Measurements from ENCODE around the gene GPR108.
"Not testable (repeated sequence)": the region's sequence is repeated elsewhere in the genome, so short reads cannot be mapped to it uniquely, and the experiment has no call there.

Gene GPR108

DNA sequence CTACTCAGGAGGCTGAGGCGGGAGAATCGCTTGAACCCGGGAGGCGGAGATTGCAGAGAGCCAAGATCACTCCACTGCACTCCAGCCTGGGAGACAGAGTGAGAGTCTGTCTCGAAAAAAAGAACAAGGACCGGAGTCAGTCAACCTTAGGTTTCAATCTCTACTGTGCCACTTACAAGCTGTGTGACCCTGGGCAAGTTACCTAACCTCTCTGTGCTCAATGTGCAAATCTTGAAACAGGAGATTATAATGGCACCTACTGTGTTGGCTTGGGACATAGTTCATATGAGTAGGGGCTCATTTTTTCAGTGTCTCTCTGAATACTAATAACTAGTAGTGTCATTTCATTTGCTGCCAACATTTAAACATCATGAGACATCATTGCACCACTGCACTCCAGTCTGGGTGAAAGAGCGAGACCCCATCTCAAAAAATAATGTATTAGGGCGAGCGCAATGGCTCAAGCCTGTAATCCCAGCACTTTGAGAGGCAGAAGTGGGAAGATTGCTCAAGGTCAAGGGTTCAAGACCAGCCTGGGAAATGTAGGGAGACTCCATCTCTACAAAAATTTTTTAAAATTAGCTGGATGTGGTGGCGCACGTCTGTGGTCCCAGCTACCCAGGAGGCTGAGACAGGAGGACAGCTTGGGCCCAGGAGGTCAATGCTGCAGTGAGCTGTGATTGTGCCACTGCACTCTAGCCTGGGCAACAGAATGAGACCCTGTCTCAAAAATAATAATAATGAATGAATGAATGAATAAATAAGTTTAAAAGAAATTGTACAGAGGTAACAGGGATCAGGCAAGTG lies 22.4 kb downstream of the GPR108 start:
- peaks cover 3% of the 10 kb centered on the region for H3K27me3 ChIP-seq (ENCODE audit: control insufficient read depth, insufficient read depth, low read length)
- H3K4me3 ChIP-seq (ENCODE audit: low read length), result no peak overlapping the region
- no peaks in the 10 kb centered on the region for H3K9me3 ChIP-seq (replicated peaks; ENCODE audit: low read length)
- no peaks in the 10 kb centered on the region for H3K36me3 ChIP-seq (ENCODE audit: insufficient read depth, low read length)
- no peak overlapping the region for H3K4me2 ChIP-seq (ENCODE audit: low read length)
- H3K9ac ChIP-seq (ENCODE audit: low read depth, low read length), result no peak overlapping the region
- no peaks in the 10 kb centered on the region for H3K4me1 ChIP-seq (ENCODE audit: control insufficient read depth, insufficient read depth, low read length)

DNA sequence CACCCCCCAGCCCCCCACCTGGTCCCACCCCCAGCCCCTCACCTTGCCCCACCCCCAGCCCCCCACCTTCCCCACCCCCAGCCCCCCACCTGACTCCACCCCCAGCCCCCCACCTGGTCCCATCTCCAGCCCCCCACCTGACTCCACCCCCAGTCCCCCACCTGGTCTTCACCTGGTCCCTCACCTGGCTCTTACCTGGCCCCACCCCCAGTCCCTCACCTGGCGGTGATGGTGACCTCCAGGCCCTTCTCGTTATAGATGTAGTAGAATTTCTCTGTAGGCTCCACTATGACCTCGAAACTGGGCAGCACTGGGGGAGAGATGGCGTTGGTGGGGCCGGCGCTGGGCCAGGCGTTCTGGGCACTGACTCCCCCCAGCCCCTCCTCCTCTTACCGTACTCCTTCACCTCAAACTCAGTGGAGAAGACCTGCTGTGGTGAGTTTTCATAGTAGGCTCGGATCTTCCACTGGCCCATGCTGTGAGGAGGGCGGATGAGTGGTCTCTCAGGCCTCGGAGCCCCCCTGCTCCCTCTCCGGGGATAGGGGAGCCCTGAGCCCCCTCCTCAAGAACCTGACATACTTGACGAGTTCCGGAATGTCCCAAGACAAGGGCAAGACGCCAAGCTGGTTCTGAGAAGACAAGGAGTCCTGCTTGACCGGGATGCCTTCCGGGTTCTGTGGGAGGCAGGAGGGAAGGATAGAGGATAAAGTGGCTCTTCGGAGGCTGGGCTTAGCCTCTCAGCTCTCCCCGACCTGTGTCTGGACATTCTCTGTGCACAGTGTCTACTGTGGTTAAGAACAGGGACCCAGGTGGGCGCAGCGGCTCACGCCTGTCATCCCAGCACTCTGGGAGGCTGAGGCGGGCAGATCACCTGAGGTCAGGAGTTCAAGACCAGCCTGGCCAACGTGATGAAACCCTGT lies 23.3 kb downstream of the GPR108 start:
- Histone ChIP-seq H3K9ac (ENCODE audit: low read depth, low read length) (no peak overlapping the region), H3K36me3 (ENCODE audit: insufficient read depth, low read length) (no peaks in the 10 kb centered on the region), H3K27me3 (ENCODE audit: control insufficient read depth, insufficient read depth, low read length) (no peaks in the 10 kb centered on the region), H3K4me1 (ENCODE audit: control insufficient read depth, insufficient read depth, low read length) (no peaks in the 10 kb centered on the region), H3K4me2 (ENCODE audit: low read length) (no peak overlapping the region), H3K4me3 (ENCODE audit: low read length) (no peak overlapping the region), H3K9me3 (replicated peaks; ENCODE audit: low read length) (no peaks in the 10 kb centered on the region)

GRCh38 chr19:6712692-6713670 lies 24.4 kb downstream of the GPR108 start:
- Histone ChIP-seq H3K4me3 (ENCODE audit: low read length) (no peak overlapping the region), H3K4me1 (ENCODE audit: control insufficient read depth, insufficient read depth, low read length) (no peaks in the 10 kb centered on the region), H3K9me3 (replicated peaks; ENCODE audit: low read length) (no peaks in the 10 kb centered on the region), H3K4me2 (ENCODE audit: low read length) (no peak overlapping the region), H3K27me3 (ENCODE audit: control insufficient read depth, insufficient read depth, low read length) (no peaks in the 10 kb centered on the region), H3K9ac (ENCODE audit: low read depth, low read length) (no peak overlapping the region), H3K36me3 (ENCODE audit: insufficient read depth, low read length) (no peaks in the 10 kb centered on the region)

GRCh38 chr19:6712231-6712630 lies 25.1 kb downstream of the GPR108 start:
- Histone ChIP-seq H3K9me3 (replicated peaks; ENCODE audit: low read length) (no peaks in the 10 kb centered on the region), H3K27me3 (ENCODE audit: control insufficient read depth, insufficient read depth, low read length) (no peaks in the 10 kb centered on the region)

DNA sequence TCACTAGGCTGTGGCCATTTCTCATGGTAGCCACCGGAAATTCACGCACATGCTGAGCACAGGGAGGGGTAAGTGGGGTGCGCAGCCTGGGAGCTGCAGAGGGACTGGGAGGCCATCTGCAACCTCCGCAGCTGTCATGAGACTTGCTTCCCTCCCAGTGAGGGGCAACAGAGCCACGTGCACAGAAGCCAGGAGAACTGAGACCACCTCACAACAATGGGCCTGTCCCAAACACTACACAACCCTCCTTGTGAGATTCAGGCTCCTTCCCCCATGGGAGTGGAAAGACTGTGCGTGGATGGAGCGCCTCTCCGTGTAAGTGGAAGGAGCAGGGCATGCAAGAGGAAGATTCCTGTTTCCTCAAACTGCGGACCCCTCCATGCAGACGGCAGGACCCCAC lies 25.8 kb downstream of the GPR108 start:
- no peaks in the 10 kb centered on the region for H3K9me3 ChIP-seq (replicated peaks; ENCODE audit: low read length)
- no peaks in the 10 kb centered on the region for H3K4me1 ChIP-seq (ENCODE audit: control insufficient read depth, insufficient read depth, low read length)
- no peak overlapping the region for H3K4me2 ChIP-seq (ENCODE audit: low read length)
- no peaks in the 10 kb centered on the region for H3K27me3 ChIP-seq (ENCODE audit: control insufficient read depth, insufficient read depth, low read length)
- H3K9ac ChIP-seq (ENCODE audit: low read depth, low read length), result no peak overlapping the region
- no peak overlapping the region for H3K4me3 ChIP-seq (ENCODE audit: low read length)
- H3K36me3 ChIP-seq (ENCODE audit: insufficient read depth, low read length), result no peaks in the 10 kb centered on the region

More at GRCh38 chr19:6712231-6712630, 25.1 kb downstream of the GPR108 start:
- H3K36me3 ChIP-seq (ENCODE audit: insufficient read depth, low read length), result no peaks in the 10 kb centered on the region
- H3K4me2 ChIP-seq (ENCODE audit: low read length), result no peak overlapping the region
- H3K4me1 ChIP-seq (ENCODE audit: control insufficient read depth, insufficient read depth, low read length), result no peaks in the 10 kb centered on the region
- H3K9ac ChIP-seq (ENCODE audit: low read depth, low read length), result no peak overlapping the region
- H3K4me3 ChIP-seq (ENCODE audit: low read length), result no peak overlapping the region

GRCh38 chr19:6711078-6711361 lies 26.4 kb downstream of the GPR108 start:
- H3K9ac ChIP-seq (ENCODE audit: low read depth, low read length), result no peak overlapping the region
- H3K4me2 ChIP-seq (ENCODE audit: low read length), result no peak overlapping the region
- H3K27me3 ChIP-seq (ENCODE audit: control insufficient read depth, insufficient read depth, low read length), result no peaks in the 10 kb centered on the region
- H3K9me3 ChIP-seq (replicated peaks; ENCODE audit: low read length), result no peaks in the 10 kb centered on the region
- H3K4me1 ChIP-seq (ENCODE audit: control insufficient read depth, insufficient read depth, low read length), result no peaks in the 10 kb centered on the region
- no peak overlapping the region for H3K4me3 ChIP-seq (ENCODE audit: low read length)
- no peaks in the 10 kb centered on the region for H3K36me3 ChIP-seq (ENCODE audit: insufficient read depth, low read length)

GRCh38 chr19:6710273-6711077 lies 26.9 kb downstream of the GPR108 start:
- no peaks in the 10 kb centered on the region for H3K9me3 ChIP-seq (replicated peaks; ENCODE audit: low read length)
- no peak overlapping the region for H3K4me3 ChIP-seq (ENCODE audit: low read length)
- no peaks in the 10 kb centered on the region for H3K4me1 ChIP-seq (ENCODE audit: control insufficient read depth, insufficient read depth, low read length)
- H3K27me3 ChIP-seq (ENCODE audit: control insufficient read depth, insufficient read depth, low read length), result no peaks in the 10 kb centered on the region
- H3K9ac ChIP-seq (ENCODE audit: low read depth, low read length), result no peak overlapping the region
- no peaks in the 10 kb centered on the region for H3K36me3 ChIP-seq (ENCODE audit: insufficient read depth, low read length)
- H3K4me2 ChIP-seq (ENCODE audit: low read length), result no peak overlapping the region

DNA sequence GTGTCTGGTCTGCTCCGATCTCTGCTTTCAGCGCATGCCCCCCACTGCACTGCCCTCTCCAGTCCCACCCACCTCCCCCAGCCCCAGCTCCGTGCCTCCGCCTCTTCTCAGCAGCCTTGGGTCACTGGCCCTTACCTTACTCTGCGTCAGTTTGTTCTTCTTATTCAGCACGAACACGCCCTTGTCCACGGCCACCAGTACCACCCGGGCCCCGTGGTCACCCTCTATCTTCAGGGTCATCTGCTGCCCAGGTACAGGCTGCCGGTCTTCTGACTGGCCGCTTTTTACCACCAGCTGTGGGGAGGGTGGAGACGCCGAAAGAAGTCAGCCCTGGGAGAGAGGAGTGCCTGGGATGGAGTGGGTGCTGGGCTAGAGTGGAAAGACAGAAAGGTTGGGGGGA lies 27.8 kb downstream of the GPR108 start:
- H3K4me1 ChIP-seq (ENCODE audit: control insufficient read depth, insufficient read depth, low read length), result no peaks in the 10 kb centered on the region
- no peak overlapping the region for H3K4me2 ChIP-seq (ENCODE audit: low read length)
- no peaks in the 10 kb centered on the region for H3K9me3 ChIP-seq (replicated peaks; ENCODE audit: low read length)
- H3K9ac ChIP-seq (ENCODE audit: low read depth, low read length), result no peak overlapping the region
- no peaks in the 10 kb centered on the region for H3K27me3 ChIP-seq (ENCODE audit: control insufficient read depth, insufficient read depth, low read length)
- H3K4me3 ChIP-seq (ENCODE audit: low read length), result no peak overlapping the region
- H3K36me3 ChIP-seq (ENCODE audit: insufficient read depth, low read length), result no peaks in the 10 kb centered on the region

- H3K27me3 ChIP-seq (ENCODE audit: control insufficient read depth, insufficient read depth, low read length); H3K9me3 ChIP-seq (replicated peaks; ENCODE audit: low read length); H3K36me3 ChIP-seq (ENCODE audit: insufficient read depth, low read length); H3K9ac ChIP-seq (ENCODE audit: low read depth, low read length); H3K4me2 ChIP-seq (ENCODE audit: low read length); H3K4me3 ChIP-seq (ENCODE audit: low read length); H3K4me1 ChIP-seq (ENCODE audit: control insufficient read depth, insufficient read depth, low read length): not testable (repeated sequence)
These were observed 28.5 kb downstream of the GPR108 start for GRCh38 chr19:6708913-6709312.

DNA sequence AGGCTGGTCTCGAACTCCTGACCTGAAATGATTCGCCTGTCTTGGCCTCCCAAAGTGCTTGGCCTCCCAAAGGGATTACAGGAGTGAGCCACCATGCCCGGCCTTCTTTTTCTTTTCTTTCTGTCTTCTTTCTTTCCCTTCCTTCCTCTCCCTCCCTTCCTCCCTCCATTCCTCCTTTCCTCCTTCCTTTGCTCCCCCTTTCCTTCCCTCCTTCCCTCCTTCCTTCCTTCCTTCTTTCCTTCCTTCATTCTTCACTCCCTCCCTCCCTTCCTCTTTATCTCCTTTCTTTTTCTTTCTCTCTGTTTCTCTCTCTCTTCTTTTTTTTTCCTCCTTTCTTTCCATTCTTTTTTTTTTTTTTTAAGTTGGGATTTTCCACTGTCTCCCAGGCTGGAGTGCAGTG lies 29.0 kb downstream of the GPR108 start:
- H3K27me3 ChIP-seq (ENCODE audit: control insufficient read depth, insufficient read depth, low read length), result no peaks in the 10 kb centered on the region
- H3K9me3 ChIP-seq (replicated peaks; ENCODE audit: low read length), result no peaks in the 10 kb centered on the region
- H3K4me3 ChIP-seq (ENCODE audit: low read length), result no peak overlapping the region
- no peaks in the 10 kb centered on the region for H3K36me3 ChIP-seq (ENCODE audit: insufficient read depth, low read length)
- H3K4me2 ChIP-seq (ENCODE audit: low read length), result no peak overlapping the region
- H3K9ac ChIP-seq (ENCODE audit: low read depth, low read length), result no peak overlapping the region
- no peaks in the 10 kb centered on the region for H3K4me1 ChIP-seq (ENCODE audit: control insufficient read depth, insufficient read depth, low read length)
